Stimulated activated memory B cell treated with anti-CD40 and anti-IgM and Interleukin-4, amounts not matched to agents 10 μg/mL and 1 μg/mL and 100 μg/mL, for 72 hours (primary cell): ENCODE results near the gene PNLIPRP1.

ENCODE experiments used
- ATAC-seq: fragments of 150-1000 bp; cut with Tn5 transposase; 2 replicates; pipeline ENCODE4 v1.10.0; 2021
- H3K27ac Mint-ChIP-seq: one replicate; pipeline ENCODE4 v1.8.0; 2022; ENCODE audit warnings: mild to moderate bottlenecking, mixed read lengths
- H3K27me3 Mint-ChIP-seq: one replicate; pipeline ENCODE4 v1.8.0; 2022; ENCODE audit warnings: mixed read lengths
- H3K36me3 Mint-ChIP-seq: one replicate; pipeline ENCODE4 v1.8.0; 2022; ENCODE audit warnings: mixed read lengths
- H3K4me1 Mint-ChIP-seq: one replicate; pipeline ENCODE4 v1.8.0; 2022; ENCODE audit warnings: mixed read lengths
- H3K4me3 Mint-ChIP-seq: one replicate; pipeline ENCODE4 v1.8.0; 2022; ENCODE audit warnings: mild to moderate bottlenecking, moderate library complexity, mixed read lengths
- H3K9me3 Mint-ChIP-seq: one replicate; pipeline ENCODE4 v1.8.0; 2022; ENCODE audit warnings: mixed read lengths

The PNLIPRP1 gene

DNA sequence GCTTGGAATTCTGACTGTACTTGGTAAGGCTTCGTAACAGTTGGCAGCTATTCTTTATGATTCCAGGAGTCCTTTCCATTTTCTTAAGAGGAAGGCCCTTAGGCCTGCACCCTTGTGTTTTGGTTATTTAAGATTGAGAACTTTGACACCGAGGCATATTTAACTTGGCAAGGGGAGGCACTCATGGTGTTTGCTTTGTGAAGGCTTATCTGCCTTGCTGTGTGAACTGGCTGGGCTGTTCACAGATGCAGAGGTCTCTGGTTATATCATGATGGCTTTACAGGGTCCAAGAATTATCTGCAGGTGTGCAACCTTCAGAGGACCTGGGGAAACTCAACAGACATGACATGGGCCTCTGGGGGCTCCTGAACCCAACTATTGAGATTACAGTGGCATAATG, 833 bp upstream of the PNLIPRP1 start:
- Mint-ChIP-seq H3K36me3 (no peaks in the 10 kb centered on the region), H3K27ac (no peak overlapping the region), H3K27me3 (no peaks in the 10 kb centered on the region), H3K9me3 (peaks cover 3% of the 10 kb centered on the region), H3K4me1 (no peaks in the 10 kb centered on the region), H3K4me3 (no peak overlapping the region)
- ATAC-seq = no peak

DNA sequence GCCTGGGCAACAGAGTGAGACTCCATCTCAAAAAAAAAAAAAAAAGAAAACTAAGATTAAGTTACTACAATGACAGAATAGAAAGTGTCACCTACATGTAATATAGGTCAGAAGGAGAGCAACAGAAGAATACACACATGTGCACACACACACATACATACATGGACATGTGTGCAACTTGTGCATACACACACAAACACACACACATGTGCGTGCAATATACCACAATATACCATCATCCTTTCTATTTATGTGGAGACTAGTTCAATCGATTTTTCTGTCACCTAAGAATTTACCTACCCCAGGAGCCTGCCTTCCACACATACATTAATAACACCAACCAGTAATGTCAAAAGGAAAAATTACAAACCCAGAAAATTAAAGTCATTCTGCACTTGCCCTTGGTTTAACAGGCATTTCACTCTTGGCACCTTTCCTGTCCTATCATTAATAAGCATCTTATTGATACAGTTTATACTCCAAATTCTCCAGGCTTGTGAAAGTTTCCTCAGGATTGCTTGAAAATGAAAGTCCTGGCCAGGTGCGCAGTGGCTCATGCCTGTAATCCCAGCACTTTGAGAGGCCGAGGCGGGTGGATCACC, 2.5 kb downstream of the PNLIPRP1 start:
- no peaks in the 10 kb centered on the region for H3K4me1 Mint-ChIP-seq

DNA sequence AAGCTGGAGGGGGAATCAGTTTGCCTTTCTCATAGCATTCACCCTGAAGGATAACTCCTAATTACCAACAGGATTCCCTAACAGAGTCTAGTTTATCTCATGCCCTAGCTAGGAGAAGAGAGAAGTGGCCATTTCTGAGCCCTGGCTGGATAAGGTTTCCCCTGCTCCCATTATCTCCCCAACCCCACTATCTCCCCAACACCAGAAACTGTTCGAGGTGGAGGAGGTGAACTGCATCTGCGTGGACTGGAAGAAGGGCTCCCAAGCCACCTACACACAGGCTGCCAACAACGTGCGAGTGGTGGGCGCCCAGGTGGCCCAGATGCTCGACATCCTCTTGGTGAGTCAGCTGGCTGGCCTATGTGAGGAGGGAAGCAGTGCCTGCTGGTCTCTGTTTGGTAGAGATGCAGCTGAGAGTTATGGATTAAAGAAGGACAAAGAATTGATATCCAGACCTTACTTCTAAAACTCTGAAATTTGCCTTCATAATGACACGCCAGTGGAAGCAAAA, 3.8 kb downstream of the PNLIPRP1 start:
- no peak overlapping the region for H3K27ac Mint-ChIP-seq
- no peaks in the 10 kb centered on the region for H3K27me3 Mint-ChIP-seq
- ATAC-seq = no peak
- no peaks in the 10 kb centered on the region for H3K9me3 Mint-ChIP-seq
- H3K36me3 Mint-ChIP-seq = no peaks in the 10 kb centered on the region
- H3K4me1 Mint-ChIP-seq = no peaks in the 10 kb centered on the region
- H3K4me3 Mint-ChIP-seq = no peak overlapping the region

More for the DNA sequence above, 2.5 kb downstream of the PNLIPRP1 start:
- Mint-ChIP-seq H3K9me3 (no peaks in the 10 kb centered on the region), H3K27ac (no peak overlapping the region), H3K27me3 (no peaks in the 10 kb centered on the region), H3K36me3 (no peaks in the 10 kb centered on the region), H3K4me3 (no peak overlapping the region)
- ATAC-seq = no peak

DNA sequence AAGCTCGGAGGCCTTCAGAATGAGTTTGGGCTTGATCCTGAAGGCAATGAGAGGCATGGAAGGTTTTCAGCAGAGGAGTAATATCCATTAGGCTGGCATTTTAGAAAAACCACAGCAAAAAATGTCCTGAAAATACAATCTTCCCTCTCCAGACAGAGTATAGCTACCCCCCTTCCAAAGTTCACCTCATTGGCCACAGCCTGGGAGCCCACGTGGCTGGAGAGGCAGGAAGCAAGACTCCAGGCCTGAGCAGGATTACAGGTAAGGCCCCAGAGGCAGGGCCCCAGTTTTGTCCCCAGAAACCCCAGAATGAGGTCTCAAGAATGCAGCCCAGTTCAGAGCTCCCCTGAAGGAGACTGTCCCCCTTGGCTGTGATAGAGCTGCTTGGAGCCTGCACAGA, 5.3 kb downstream of the PNLIPRP1 start:
- ATAC-seq = no peak
- Mint-ChIP-seq H3K4me3 (no peak overlapping the region), H3K27ac (no peak overlapping the region), H3K36me3 (no peaks in the 10 kb centered on the region), H3K4me1 (no peaks in the 10 kb centered on the region), H3K9me3 (no peaks in the 10 kb centered on the region), H3K27me3 (no peaks in the 10 kb centered on the region)

DNA sequence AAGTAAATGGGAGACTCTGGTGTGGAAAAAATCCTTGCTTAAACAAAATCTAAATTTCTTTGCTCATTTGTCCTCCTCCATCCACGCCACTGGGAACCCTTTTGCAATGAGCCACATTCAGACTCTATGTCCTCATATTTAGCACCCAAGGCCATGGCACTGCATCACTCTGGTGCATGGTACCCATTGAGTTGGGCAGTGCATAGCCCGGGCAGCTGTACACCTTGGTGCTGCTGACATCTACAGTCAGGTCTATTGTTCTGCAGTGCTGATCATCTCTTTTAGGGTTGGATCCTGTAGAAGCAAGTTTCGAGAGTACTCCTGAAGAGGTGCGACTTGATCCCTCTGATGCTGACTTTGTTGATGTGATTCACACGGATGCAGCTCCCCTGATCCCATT, 6.8 kb downstream of the PNLIPRP1 start:
- ATAC-seq = no peak
- H3K4me1 Mint-ChIP-seq = no peaks in the 10 kb centered on the region
- no peaks in the 10 kb centered on the region for H3K27me3 Mint-ChIP-seq
- no peaks in the 10 kb centered on the region for H3K9me3 Mint-ChIP-seq
- H3K27ac Mint-ChIP-seq = no peak overlapping the region
- no peak overlapping the region for H3K4me3 Mint-ChIP-seq
- no peaks in the 10 kb centered on the region for H3K36me3 Mint-ChIP-seq

DNA sequence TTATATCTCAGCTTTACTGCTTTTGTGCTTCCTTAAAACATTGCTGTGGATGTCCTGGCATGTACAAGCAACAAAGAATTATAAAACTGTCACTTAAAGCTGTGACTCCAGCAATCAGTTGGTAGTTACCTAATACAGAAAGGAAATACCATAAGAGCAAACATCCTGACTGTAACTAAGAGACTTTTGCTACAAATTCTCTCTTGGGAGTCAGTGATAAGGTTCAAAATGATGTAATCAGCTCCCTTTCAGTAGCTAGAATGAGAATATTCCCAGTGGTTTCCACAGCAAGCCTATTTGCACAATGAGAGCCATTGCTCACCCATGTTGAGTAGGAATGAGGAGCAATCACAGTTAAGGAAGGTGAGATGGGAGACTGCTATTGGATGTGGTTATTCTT, 7.6 kb downstream of the PNLIPRP1 start:
- H3K27me3 Mint-ChIP-seq = no peaks in the 10 kb centered on the region
- ATAC-seq = no peak
- H3K36me3 Mint-ChIP-seq = no peaks in the 10 kb centered on the region
- no peaks in the 10 kb centered on the region for H3K9me3 Mint-ChIP-seq
- no peaks in the 10 kb centered on the region for H3K4me1 Mint-ChIP-seq
- H3K4me3 Mint-ChIP-seq = no peak overlapping the region
- H3K27ac Mint-ChIP-seq = no peak overlapping the region

DNA sequence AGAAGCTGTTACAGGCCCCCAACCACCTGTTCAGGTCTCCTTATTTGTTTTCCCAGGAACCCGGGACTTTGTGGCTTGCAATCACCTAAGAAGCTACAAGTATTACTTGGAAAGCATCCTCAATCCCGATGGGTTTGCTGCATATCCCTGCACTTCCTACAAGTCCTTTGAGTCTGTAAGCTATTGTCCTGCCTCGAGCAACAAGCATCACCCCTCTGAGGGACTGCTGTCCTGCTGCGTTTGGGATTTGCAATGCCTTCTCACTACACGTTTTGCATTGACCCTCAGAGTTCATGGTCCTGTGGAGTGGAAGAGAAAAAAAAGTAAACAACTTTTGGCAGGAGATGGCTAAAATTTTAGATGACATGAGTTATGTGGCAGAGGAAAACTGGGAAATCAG, 9.2 kb downstream of the PNLIPRP1 start:
- Mint-ChIP-seq H3K9me3 (no peaks in the 10 kb centered on the region), H3K27me3 (no peaks in the 10 kb centered on the region), H3K4me3 (no peak overlapping the region), H3K27ac (no peak overlapping the region), H3K4me1 (no peaks in the 10 kb centered on the region), H3K36me3 (no peaks in the 10 kb centered on the region)
- no peak for ATAC-seq

DNA sequence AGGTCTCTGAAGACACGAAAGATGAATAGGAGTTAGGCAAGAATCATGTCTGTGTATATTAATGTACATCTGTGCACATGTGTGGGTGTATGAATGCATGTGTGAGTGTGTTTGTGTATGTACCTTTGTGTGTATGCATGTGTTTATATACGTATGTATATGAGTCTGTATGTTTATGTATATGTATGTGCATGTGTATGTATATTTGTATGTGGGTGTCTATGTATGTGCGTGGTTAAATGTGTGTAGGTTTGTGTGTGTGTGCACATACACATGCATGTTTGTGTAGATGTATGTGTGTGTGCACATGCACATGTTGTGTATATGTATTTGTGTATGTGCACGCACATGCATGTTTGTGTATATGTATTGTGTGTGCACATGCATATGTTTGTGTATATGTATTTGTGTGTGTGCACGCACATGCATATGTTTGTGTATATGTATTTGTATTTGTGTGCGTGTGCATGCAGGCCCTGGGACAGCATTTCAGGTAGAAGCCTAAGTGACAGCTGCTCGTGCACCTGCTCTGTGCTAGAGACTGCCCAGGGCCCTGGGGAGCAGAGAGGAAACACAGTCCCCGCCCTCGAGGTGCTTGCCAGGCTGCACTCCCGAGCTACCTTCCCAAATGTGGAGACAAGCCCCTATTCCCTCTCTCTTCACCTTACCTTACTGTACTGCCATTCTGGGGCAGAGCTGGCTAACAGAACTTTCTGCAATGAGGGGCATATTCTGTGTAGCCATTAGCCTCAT, 12.1 kb downstream of the PNLIPRP1 start:
- Mint-ChIP-seq H3K9me3 (no peaks in the 10 kb centered on the region), H3K36me3 (no peaks in the 10 kb centered on the region), H3K27me3 (peaks cover 20% of the 10 kb centered on the region), H3K27ac (no peak overlapping the region), H3K4me3 (no peak overlapping the region), H3K4me1 (no peaks in the 10 kb centered on the region)
- no peak for ATAC-seq

DNA sequence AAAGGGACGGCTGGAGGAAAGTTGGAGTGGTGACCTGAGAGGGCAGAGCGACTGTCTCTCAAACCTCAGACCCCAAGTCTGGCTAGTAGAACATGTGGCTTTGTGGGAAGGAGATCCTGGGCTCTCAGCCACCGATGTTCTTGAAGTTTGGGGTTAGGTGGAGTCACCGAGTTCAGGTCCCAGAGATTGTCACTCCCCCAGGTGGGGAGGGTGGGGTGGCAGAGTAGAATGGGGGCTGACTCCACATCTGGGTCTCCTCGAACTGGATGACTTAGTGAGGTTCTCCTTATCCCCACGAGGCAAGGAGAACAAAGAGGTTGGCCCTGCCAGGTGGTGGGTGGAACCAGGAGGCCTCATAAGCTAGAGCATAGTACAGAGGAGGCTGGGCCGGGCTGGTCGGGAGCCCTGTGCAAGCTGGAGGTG, 15.3 kb downstream of the PNLIPRP1 start:
- Mint-ChIP-seq H3K4me3 (no peak overlapping the region), H3K9me3 (peaks cover 2% of the 10 kb centered on the region), H3K27ac (no peak overlapping the region), H3K27me3 (peaks cover 44% of the 10 kb centered on the region), H3K36me3 (no peaks in the 10 kb centered on the region), H3K4me1 (no peaks in the 10 kb centered on the region)
- ATAC-seq = no peak

DNA sequence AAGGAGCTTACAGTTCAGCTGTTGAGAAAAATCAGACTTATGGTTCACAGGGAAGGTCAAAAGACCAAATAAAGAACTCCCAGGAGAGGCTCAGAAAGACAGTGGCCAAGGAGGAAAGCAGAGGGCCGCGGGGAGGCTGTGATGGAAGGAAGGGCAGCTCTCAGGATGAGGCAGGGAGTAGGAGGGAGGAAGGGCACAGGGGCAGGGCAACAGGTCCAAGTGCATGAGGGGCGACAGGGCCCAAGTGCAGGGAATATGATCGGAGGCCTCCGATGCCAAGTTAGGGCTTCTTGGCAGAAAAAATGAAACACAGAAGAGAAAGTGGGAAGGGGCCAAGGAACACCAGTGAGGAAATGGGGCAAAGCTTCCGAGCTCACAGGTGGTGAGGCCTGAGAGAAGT, 16.6 kb downstream of the PNLIPRP1 start:
- peaks cover 2% of the 10 kb centered on the region for H3K9me3 Mint-ChIP-seq
- no peaks in the 10 kb centered on the region for H3K4me1 Mint-ChIP-seq
- H3K36me3 Mint-ChIP-seq = no peaks in the 10 kb centered on the region
- no peak for ATAC-seq
- no peak overlapping the region for H3K27ac Mint-ChIP-seq
- peaks cover 44% of the 10 kb centered on the region for H3K27me3 Mint-ChIP-seq
- H3K4me3 Mint-ChIP-seq = no peak overlapping the region

DNA sequence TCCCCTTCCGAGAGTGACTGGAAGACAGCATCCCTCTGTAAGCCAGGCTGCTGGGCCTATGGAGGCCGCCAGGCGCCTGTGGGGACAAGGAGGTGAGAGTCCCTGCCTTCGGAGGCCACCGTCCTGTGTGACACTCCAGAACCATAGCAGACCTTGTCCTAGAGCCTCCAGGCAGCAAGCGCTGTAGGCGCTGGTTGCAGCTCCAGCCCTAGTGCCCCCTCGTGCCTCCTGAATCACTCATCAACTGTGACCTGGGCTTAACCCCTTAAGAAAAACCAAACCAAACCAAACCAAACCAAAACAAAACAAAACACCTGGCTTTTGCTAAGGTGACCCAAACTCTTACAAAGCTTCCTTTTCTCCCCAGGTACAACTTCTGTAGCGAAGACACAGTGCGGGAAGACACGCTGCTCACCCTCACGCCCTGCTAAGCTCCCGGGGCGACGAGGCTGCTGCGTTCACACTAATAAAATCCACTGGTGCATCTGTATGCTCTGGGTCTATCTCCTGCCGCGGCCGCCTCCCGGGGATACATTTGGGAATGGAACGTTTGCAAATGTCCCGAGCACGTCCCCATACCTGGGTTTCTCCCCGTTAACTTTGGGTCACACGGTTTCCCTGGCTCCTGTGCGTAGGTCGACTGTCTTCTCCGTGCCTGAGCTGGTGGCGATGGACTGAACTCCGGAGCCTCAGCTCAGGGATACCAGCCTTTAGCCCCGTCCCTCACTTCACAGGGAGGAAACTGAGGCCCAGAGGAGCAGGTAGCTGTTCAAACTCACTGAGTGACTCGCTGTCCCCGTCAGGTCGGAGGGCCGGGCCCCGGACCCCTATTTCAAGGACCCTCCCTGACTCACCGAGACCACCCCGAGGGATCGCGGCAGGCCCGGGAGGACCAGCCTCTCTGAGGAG, 18.2 kb downstream of the PNLIPRP1 start:
- peaks cover 2% of the 10 kb centered on the region for H3K9me3 Mint-ChIP-seq
- no peaks in the 10 kb centered on the region for H3K4me1 Mint-ChIP-seq
- no peak for ATAC-seq
- no peak overlapping the region for H3K4me3 Mint-ChIP-seq
- peaks cover 44% of the 10 kb centered on the region for H3K27me3 Mint-ChIP-seq
- H3K36me3 Mint-ChIP-seq = no peaks in the 10 kb centered on the region
- H3K27ac Mint-ChIP-seq = no peak overlapping the region

DNA sequence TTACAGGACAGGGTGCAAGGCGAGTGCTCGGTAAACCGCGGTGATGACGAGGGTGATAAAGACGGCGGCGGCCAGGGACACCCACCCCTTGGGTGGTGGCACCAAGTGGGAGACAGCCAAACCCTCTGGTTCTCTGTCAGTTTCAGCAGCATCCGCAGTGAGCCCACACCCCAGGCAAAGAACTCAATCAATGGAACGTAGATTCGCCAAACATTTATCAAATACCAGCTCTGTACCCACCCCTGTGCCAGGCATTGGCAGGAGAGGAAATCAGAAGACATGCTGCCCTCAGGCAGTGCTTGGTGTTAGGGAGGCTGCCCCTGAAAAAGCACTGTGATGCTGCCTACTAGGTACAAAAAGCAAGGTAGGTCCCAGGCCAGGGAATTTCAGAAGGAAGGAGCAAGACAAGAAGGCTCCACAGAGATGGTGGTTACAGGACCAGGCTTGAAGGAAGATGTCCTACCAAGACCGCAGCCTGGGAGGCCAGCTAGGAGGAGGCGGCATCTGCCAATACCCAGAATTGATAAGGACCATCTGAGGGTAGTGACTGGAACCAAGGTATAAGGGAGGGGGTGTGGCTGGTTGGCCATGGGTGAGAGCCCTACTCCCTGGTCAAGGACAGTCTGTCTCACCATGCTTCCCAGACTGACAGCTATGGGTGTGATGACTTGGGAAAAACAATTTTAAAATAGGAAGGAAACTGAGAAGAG, 19.8 kb downstream of the PNLIPRP1 start:
- Mint-ChIP-seq H3K27ac (no peak overlapping the region), H3K4me1 (no peaks in the 10 kb centered on the region), H3K27me3 (peaks cover 39% of the 10 kb centered on the region), H3K4me3 (no peak overlapping the region), H3K9me3 (peaks cover 2% of the 10 kb centered on the region), H3K36me3 (no peaks in the 10 kb centered on the region)
- ATAC-seq = no peak

DNA sequence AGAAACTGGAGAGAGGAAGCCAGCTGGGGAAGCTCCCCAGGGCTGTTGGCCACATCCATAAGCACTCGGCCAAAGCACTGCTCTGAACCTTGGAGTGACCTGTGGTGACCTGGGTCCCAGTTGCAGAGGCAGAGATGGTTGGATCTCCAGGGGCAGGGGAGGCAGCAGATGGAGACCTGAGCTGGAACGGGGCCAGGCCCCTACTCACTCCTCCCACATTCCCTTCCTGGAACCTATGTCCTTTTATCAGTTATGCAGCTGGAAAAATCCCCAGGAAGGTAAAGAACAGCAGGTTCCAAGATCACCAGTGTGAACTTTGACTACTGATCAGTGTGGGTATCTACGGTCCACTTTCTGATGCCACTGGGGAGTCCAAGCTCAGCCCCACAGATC, 20.4 kb downstream of the PNLIPRP1 start:
- Mint-ChIP-seq H3K27me3 (peaks cover 34% of the 10 kb centered on the region), H3K4me3 (no peak overlapping the region), H3K27ac (no peak overlapping the region), H3K36me3 (no peaks in the 10 kb centered on the region), H3K4me1 (no peaks in the 10 kb centered on the region), H3K9me3 (peaks cover 2% of the 10 kb centered on the region)
- no peak for ATAC-seq

DNA sequence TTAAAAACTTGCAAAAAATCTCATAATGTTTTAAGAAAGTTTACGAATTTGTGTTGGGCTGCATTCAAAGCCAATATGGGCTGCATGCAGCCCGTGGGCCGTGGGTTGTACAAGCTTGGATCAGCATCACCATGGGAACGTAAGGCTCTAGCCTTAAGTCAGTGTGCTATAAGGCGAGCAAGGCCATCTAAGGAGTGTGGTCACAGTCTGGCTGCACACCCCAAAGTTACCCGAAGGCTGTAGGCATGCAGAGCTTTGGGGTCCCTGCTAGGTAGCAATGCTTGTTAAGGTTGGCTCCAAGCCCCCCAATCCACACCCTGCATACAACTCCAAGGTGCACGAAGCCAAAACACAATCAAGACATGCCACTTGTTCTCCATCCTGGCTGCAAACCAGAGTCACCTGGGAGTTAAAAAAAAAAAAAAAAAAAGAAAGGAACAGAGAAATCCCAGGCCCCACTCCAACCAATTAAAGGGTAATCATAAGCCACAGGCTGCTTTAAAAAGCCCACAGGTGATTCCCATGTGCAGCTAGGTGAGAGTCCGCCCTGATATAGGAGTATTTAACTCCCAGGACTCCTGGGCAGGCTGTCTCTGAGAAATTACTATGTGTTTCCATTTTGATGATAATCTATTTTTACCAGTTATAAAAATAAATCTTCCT, 21.5 kb downstream of the PNLIPRP1 start:
- Mint-ChIP-seq H3K9me3 (peaks cover 2% of the 10 kb centered on the region), H3K4me3 (no peak overlapping the region), H3K27ac (no peak overlapping the region), H3K4me1 (no peaks in the 10 kb centered on the region), H3K27me3 (peaks cover 29% of the 10 kb centered on the region), H3K36me3 (no peaks in the 10 kb centered on the region)
- ATAC-seq = no peak
